Pons (tissue), 1 donor: ENCODE results near the gene TRAPPC1.

Source experiments
- DNase-seq: peaks from one replicate; pipeline ENCODE4 v3.0.0-alpha.2; 2016; ENCODE audit warnings: low spot score

TRAPPC1 gene

GRCh38 chr17:7940743-7941142 is 9.0 kb upstream of the TRAPPC1 start:
- DNase-seq: no peak

- no peak for DNase-seq
Measured at GRCh38 chr17:7940034-7940433, 8.3 kb upstream of the TRAPPC1 start.

- no peak for DNase-seq
Measured at GRCh38 chr17:7935859-7936258, 4.1 kb upstream of the TRAPPC1 start.

GRCh38 chr17:7932949-7933348 is 1.2 kb upstream of the TRAPPC1 start:
- DNase-seq: peak; percentile 15

- peak; percentile 32 for DNase-seq
Measured at GRCh38 chr17:7932483-7932891, 741 bp upstream of the TRAPPC1 start.

GRCh38 chr17:7930841-7931631 is 710 bp downstream of the TRAPPC1 start:
- DNase-seq: no peak

- peak; percentile 47 for DNase-seq
Measured at GRCh38 chr17:7929158-7930023, 2.4 kb downstream of the TRAPPC1 start, which contains the start of gene KCNAB3. KCNAB3 (minus strand) TSS chr17:7929856; CDS start chr17:7929435, 421 bp downstream.

GRCh38 chr17:7927596-7927995 is 4.2 kb downstream of the TRAPPC1 start:
- DNase-seq: no peak

GRCh38 chr17:7922845-7923628 is 8.7 kb downstream of the TRAPPC1 start:
- DNase-seq: peak; percentile 53

GRCh38 chr17:7922269-7922844 is 9.4 kb downstream of the TRAPPC1 start:
- DNase-seq: no peak

- no peak for DNase-seq
Measured at GRCh38 chr17:7916808-7917207, 14.9 kb downstream of the TRAPPC1 start.

- DNase-seq: no peak
Measured at GRCh38 chr17:7916385-7916682, 15.4 kb downstream of the TRAPPC1 start.

GRCh38 chr17:7915611-7916384 is 15.9 kb downstream of the TRAPPC1 start, which contains the start of gene RNF227:
RNF227 (minus strand) TSS chr17:7916289; CDS start chr17:7916195, 94 bp downstream.
- DNase-seq: peak; percentile 79

- peak; percentile 57 for DNase-seq
Measured at GRCh38 chr17:7915179-7915610, 16.6 kb downstream of the TRAPPC1 start.

GRCh38 chr17:7912927-7913524 is 18.7 kb downstream of the TRAPPC1 start:
- peak; percentile 86 for DNase-seq

- DNase-seq: no peak
Measured at GRCh38 chr17:7911116-7911515, 20.6 kb downstream of the TRAPPC1 start.

- DNase-seq: no peak
Measured at GRCh38 chr17:7910711-7911110, 21.0 kb downstream of the TRAPPC1 start.

- DNase-seq: no peak
Measured at GRCh38 chr17:7910281-7910680, 21.5 kb downstream of the TRAPPC1 start.

- DNase-seq: no peak
Measured at GRCh38 chr17:7909089-7909488, 22.7 kb downstream of the TRAPPC1 start.
